GM18868 (cell line): Measurements from ENCODE around the gene OR4K14.
"Not testable (repeated sequence)": the region's sequence is repeated elsewhere in the genome, so short reads cannot be mapped to it uniquely, and the experiment has no call there.

Experiments used
- ATAC-seq: cut with Tn5 transposase; IDR thresholded peaks from one replicate; pipeline ENCODE4 v1.9.1; 2021; ENCODE audit warnings: mild to moderate bottlenecking, moderate library complexity; ENCODE audit not compliant: unreplicated experiment

The OR4K14 gene

GRCh38 chr14:20019257-20019865 is at the start of gene OR4K14:
Gene OR4K14 (minus strand): TSS chr14:20019307. CDS start chr14:20015193, 4,114 bp downstream.
- ATAC-seq, result no peak

GRCh38 chr14:20059745-20060144 is 40.6 kb upstream of the OR4K14 start, which contains the start of gene OR4L1:
Gene OR4L1 (plus strand): TSS chr14:20060045. CDS start chr14:20060045, 0 bp downstream.
- no peak for ATAC-seq

- no peak for ATAC-seq
Observed at GRCh38 chr14:20048202-20048601, 29.1 kb upstream of the OR4K14 start.

- no peak for ATAC-seq
Observed at GRCh38 chr14:20044243-20044642, 25.1 kb upstream of the OR4K14 start.

- ATAC-seq, result no peak
Observed at GRCh38 chr14:20035938-20036337, 16.8 kb upstream of the OR4K14 start, which contains the start of gene OR4K13. Gene OR4K13 (minus strand): TSS chr14:20036038. CDS start chr14:20034758, 1,280 bp downstream.

GRCh38 chr14:20035449-20035848 is 16.3 kb upstream of the OR4K14 start:
- no peak for ATAC-seq

- no peak for ATAC-seq
Observed at GRCh38 chr14:20031058-20031457, 12.0 kb upstream of the OR4K14 start.

- no peak for ATAC-seq
Observed at GRCh38 chr14:20008156-20008555, 11.0 kb downstream of the OR4K14 start.

GRCh38 chr14:20002319-20002718 is 16.8 kb downstream of the OR4K14 start:
- no peak for ATAC-seq

GRCh38 chr14:20001863-20002262 is 17.2 kb downstream of the OR4K14 start, which contains the start of gene OR4Q2:
Gene OR4Q2 (plus strand): TSS chr14:20002163.
- ATAC-seq, result no peak

- no peak for ATAC-seq
Observed at GRCh38 chr14:19993438-19993837, 25.7 kb downstream of the OR4K14 start.

- ATAC-seq, result no peak
Observed at GRCh38 chr14:19975291-19975690, 43.8 kb downstream of the OR4K14 start, which contains the start of gene OR4K15. Gene OR4K15 (plus strand): TSS chr14:19975591. CDS start chr14:19975591, 0 bp downstream.

GRCh38 chr14:19974844-19975243 is 44.3 kb downstream of the OR4K14 start:
- no peak for ATAC-seq

GRCh38 chr14:19969735-19970134 is 49.4 kb downstream of the OR4K14 start:
- ATAC-seq, result not testable (repeated sequence)
